Measurements from ENCODE around the gene SUPT3H.

SUPT3H gene

DNA sequence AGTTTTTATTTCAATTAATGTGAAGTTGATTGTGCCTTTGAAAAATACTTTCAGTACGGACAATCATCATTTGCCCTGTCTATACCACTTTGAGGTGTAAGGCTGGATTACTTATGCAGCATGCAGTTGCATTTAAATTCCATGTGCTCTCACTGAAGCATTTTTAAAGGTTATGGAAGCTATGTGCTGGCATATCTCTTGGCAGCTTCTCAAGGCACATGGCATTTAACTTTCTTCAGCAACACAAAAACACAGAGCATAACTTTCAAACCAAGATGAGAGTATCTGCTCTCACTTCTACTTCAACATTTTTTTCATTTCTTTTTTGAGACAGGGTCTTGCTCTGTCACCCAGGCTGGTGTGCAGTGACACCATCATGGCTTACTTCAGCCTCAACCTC, 410.3 kb downstream of the SUPT3H start:
- DNase-seq (ENCODE audit: low read depth): no peak
- TF ChIP-seq POLR2A (IDR thresholded peaks at IDR 0.05; ENCODE audit: extremely low read depth, insufficient read length) (no peak), MYC (IDR thresholded peaks at IDR 0.05; ENCODE audit: low read depth, low read length) (no peak), CTCF (IDR thresholded peaks at IDR 0.05; ENCODE audit: low read depth, low read length) (no peak)
- TF ChIP-seq, protein P1, sequence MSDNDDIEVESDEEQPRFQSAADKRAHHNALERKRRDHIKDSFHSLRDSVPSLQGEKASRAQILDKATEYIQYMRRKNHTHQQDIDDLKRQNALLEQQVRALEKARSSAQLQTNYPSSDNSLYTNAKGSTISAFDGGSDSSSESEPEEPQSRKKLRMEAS (IDR thresholded peaks at IDR 0.05; ENCODE audit: low read depth, low read length): no peak
- H3K4me3 ChIP-seq (ENCODE audit: low read depth, low read length): no peak overlapping the region

DNA sequence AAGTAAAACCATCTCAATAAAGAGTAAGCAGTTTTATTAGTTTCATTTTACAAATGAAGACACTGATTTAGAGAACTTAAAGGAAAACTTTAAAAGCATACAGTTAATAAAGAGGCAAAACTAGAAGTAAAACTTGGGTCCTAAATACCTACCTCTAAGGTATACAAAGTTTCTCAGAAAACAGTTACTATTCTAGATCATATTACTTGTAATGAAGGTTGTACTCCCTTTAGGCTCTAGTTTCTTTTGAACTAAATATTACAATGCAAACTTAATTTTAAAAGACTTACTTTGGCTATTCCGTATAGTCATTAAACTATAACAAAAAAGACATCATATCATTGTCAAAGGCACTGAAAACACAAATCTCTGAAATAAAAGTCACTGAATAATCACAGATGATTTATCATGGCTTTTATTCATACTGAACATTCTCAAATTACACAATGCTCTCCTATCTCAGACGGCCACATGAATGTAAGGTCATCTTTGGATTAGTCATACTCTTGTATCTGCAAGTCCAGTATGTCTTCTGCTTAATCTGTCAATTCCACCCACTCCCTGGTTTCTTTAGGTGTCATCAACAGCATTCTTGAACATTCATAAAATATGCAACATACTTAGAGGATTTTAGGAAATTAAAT, 411.2 kb downstream of the SUPT3H start:
- no peak overlapping the region for H3K4me3 ChIP-seq (ENCODE audit: low read depth, low read length)
- DNase-seq (ENCODE audit: low read depth): peak; percentile 27
- TF ChIP-seq, protein P1 (IDR thresholded peaks at IDR 0.05; ENCODE audit: low read depth, low read length): no peak
- TF ChIP-seq MYC (IDR thresholded peaks at IDR 0.05; ENCODE audit: low read depth, low read length): no peak
- no peak for TF ChIP-seq POLR2A (IDR thresholded peaks at IDR 0.05; ENCODE audit: extremely low read depth, insufficient read length)
- TF ChIP-seq CTCF (IDR thresholded peaks at IDR 0.05; ENCODE audit: low read depth, low read length): no peak

GRCh38 chr6:44965708-44966107, 412.0 kb downstream of the SUPT3H start:
- no peak overlapping the region for H3K4me3 ChIP-seq (ENCODE audit: low read depth, low read length)
- no peak for DNase-seq (ENCODE audit: low read depth)
- TF ChIP-seq MYC (IDR thresholded peaks at IDR 0.05; ENCODE audit: low read depth, low read length) (no peak), CTCF (IDR thresholded peaks at IDR 0.05; ENCODE audit: low read depth, low read length) (no peak), POLR2A (IDR thresholded peaks at IDR 0.05; ENCODE audit: extremely low read depth, insufficient read length) (no peak)
- TF ChIP-seq, protein P1 (IDR thresholded peaks at IDR 0.05; ENCODE audit: low read depth, low read length): no peak

DNA sequence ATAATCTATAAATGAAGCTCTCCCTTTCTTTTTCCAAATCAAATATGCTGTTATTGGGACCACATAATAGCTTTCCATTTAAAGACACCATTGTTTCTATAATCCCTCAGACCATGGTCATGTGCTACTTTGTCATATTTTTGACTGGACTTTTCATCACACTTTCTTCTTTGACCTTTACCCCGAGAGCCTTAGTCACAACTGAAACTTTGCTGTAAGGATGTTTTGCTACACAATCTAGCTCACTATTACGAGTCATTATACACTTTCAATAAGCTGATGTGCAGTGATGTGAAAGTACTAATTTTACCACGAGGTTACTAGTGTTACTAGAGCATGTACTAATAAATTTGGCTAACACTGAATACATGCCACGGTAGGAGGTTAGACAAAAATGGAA, 416.8 kb downstream of the SUPT3H start:
- no peak for TF ChIP-seq POLR2A (IDR thresholded peaks at IDR 0.05; ENCODE audit: extremely low read depth, insufficient read length)
- no peak for TF ChIP-seq CTCF (IDR thresholded peaks at IDR 0.05; ENCODE audit: low read depth, low read length)
- TF ChIP-seq, protein P1 (IDR thresholded peaks at IDR 0.05; ENCODE audit: low read depth, low read length): no peak
- no peak for TF ChIP-seq MYC (IDR thresholded peaks at IDR 0.05; ENCODE audit: low read depth, low read length)
- no peak for DNase-seq (ENCODE audit: low read depth)
- H3K4me3 ChIP-seq (ENCODE audit: low read depth, low read length): no peak overlapping the region

GRCh38 chr6:44959651-44960050, 418.1 kb downstream of the SUPT3H start:
- TF ChIP-seq MYC (IDR thresholded peaks at IDR 0.05; ENCODE audit: low read depth, low read length) (no peak), CTCF (IDR thresholded peaks at IDR 0.05; ENCODE audit: low read depth, low read length) (no peak), POLR2A (IDR thresholded peaks at IDR 0.05; ENCODE audit: extremely low read depth, insufficient read length) (no peak)
- TF ChIP-seq, protein P1 (IDR thresholded peaks at IDR 0.05; ENCODE audit: low read depth, low read length): no peak
- H3K4me3 ChIP-seq (ENCODE audit: low read depth, low read length): no peak overlapping the region
- no peak for DNase-seq (ENCODE audit: low read depth)
